HFFc6 (cell line): Measurements from ENCODE around the gene MFAP3. TPM values are rescaled to one million over a fixed set of nuclear protein-coding genes. Genes with fewer than 3 reads are reported as not detected.

Experiments used
- DNase-seq: peaks from one replicate; pipeline ENCODE4 v3.0.0-alpha.2; 2018
- H3K27ac Mint-ChIP-seq: 2 replicates; pipeline ENCODE4 v1.8.0; 2020; ENCODE audit warnings: mild to moderate bottlenecking, mixed read lengths
- H3K27me3 Mint-ChIP-seq: 2 replicates; pipeline ENCODE4 v1.8.0; 2021; ENCODE audit warnings: mild to moderate bottlenecking, moderate library complexity, mixed read lengths; ENCODE audit not compliant: insufficient read depth
- H3K36me3 Mint-ChIP-seq: 2 replicates; pipeline ENCODE4 v1.8.0; 2021; ENCODE audit warnings: low read depth, mixed read lengths
- H3K4me1 Mint-ChIP-seq: 2 replicates; pipeline ENCODE4 v1.8.0; 2020; ENCODE audit warnings: low read depth, mixed read lengths
- H3K4me3 Mint-ChIP-seq: 2 replicates; pipeline ENCODE4 v1.8.0; 2020; ENCODE audit warnings: mild to moderate bottlenecking, moderate library complexity, mixed read lengths
- H3K9me3 Mint-ChIP-seq: 2 replicates; pipeline ENCODE4 v1.8.0; 2020; ENCODE audit warnings: mild to moderate bottlenecking, mixed read lengths
- total RNA-seq, 6 experiments: library from RNA; stranded (reverse); fragmentation: NEBNext Ultra II Directional; extraction: Animal tissue kit (Norgen Biotek cat#: 25700); gene quantifications; 2 replicates in 1 of 6; 3 replicates in 5 of 6; pipeline ENCODE4 v1.2.3, GENCODE V29; 2021
- TF ChIP-seq, protein P1 (sequence below): fragments of 200-600 bp; sonication (generic); IDR thresholded peaks from 2 replicates; pipeline ENCODE4 v1.5.0; 2021; ENCODE audit warnings: antibody characterized with exemption, mild to moderate bottlenecking

Gene MFAP3
- total RNA-seq, 6 experiments from 2014 or later: 23.5 to 30.1 (median 27.3) TPM

DNA sequence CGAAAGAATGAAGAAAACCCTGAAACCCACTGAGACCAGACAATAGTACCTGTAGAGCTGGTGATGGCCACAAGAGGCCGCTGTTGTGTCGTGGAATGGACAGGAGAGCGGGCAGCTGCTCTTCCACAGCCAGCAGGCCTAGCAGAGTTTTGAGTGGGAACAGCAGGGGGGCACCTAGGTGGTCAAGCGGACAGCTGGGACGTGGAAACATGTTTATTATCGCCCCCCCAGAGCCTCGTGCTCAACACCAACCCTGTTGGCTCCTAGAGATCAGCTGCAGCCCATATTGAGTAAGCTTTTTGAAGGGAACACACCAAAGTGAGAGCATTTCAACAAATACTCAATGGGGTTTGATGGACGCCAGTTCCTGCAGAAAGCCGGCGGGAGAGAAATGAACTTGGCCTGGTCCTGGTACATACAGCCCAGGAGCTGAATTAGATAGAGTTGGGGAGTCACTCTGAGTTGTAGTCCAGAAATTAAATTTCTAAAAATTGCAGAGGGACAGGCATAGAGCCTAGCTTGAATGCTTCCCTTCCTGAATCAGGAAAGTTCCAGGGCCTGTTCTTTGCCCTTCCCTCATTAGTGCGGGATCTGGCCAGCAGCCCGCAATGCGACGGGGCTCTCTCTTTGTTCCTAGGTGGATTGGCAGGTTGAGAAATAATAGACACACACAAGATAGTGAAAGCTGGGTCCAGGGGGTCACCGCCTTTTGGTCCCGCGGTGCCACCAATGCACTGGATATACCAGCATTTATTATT lies 33.8 kb downstream of the MFAP3 start:
- Mint-ChIP-seq H3K36me3 (no peaks in the 10 kb centered on the region), H3K27ac (no peak overlapping the region), H3K9me3 (no peaks in the 10 kb centered on the region), H3K27me3 (peaks cover 10% of the 10 kb centered on the region), H3K4me1 (peaks cover 20% of the 10 kb centered on the region), H3K4me3 (peak overlapping the region; percentile 76)
- TF ChIP-seq, protein P1, sequence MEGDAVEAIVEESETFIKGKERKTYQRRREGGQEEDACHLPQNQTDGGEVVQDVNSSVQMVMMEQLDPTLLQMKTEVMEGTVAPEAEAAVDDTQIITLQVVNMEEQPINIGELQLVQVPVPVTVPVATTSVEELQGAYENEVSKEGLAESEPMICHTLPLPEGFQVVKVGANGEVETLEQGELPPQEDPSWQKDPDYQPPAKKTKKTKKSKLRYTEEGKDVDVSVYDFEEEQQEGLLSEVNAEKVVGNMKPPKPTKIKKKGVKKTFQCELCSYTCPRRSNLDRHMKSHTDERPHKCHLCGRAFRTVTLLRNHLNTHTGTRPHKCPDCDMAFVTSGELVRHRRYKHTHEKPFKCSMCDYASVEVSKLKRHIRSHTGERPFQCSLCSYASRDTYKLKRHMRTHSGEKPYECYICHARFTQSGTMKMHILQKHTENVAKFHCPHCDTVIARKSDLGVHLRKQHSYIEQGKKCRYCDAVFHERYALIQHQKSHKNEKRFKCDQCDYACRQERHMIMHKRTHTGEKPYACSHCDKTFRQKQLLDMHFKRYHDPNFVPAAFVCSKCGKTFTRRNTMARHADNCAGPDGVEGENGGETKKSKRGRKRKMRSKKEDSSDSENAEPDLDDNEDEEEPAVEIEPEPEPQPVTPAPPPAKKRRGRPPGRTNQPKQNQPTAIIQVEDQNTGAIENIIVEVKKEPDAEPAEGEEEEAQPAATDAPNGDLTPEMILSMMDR: peak; percentile 99
- peak; percentile 51 for DNase-seq

- Mint-ChIP-seq H3K9me3 (no peaks in the 10 kb centered on the region), H3K36me3 (no peaks in the 10 kb centered on the region), H3K4me1 (peaks cover 26% of the 10 kb centered on the region), H3K27me3 (peaks cover 6% of the 10 kb centered on the region), H3K27ac (no peak overlapping the region), H3K4me3 (no peak overlapping the region)
- TF ChIP-seq, protein P1: no peak
- no peak for DNase-seq
Observed at GRCh38 chr5:154076240-154076922, 37.6 kb downstream of the MFAP3 start.

- H3K27ac Mint-ChIP-seq: no peak overlapping the region
- peaks cover 14% of the 10 kb centered on the region; the same call in 1 of the 2 replicates for H3K4me1 Mint-ChIP-seq
- no peaks in the 10 kb centered on the region for H3K36me3 Mint-ChIP-seq
- TF ChIP-seq, protein P1: no peak
- DNase-seq: no peak
- H3K4me3 Mint-ChIP-seq: no peak overlapping the region
- peaks cover 11% of the 10 kb centered on the region for H3K27me3 Mint-ChIP-seq
- no peaks in the 10 kb centered on the region for H3K9me3 Mint-ChIP-seq
Observed at GRCh38 chr5:154077696-154078095, 38.9 kb downstream of the MFAP3 start.

DNA sequence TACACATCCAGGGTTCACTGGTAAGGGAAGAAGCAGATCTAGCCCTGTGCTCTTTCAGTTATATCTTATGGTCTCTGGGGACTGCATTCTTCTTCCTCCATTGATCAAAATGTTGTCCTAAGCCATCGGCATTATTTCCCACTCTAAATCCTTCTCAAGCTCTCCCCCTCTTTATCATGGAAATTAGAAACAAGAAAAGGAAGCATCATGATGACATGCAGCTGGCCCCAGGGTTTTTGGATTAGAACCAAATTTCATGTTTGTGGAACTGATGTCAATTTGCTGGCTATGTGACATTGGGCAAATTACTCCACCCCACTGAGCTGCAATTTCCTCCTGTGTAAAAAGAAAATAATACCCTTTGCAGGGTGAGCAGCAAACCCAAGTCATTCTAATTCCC lies 39.5 kb downstream of the MFAP3 start:
- no peaks in the 10 kb centered on the region for H3K36me3 Mint-ChIP-seq
- H3K4me3 Mint-ChIP-seq: no peak overlapping the region
- no peaks in the 10 kb centered on the region for H3K9me3 Mint-ChIP-seq
- DNase-seq: no peak
- H3K4me1 Mint-ChIP-seq: peaks cover 14% of the 10 kb centered on the region; the same call in 1 of the 2 replicates
- TF ChIP-seq, protein P1: no peak
- no peak overlapping the region for H3K27ac Mint-ChIP-seq
- peaks cover 11% of the 10 kb centered on the region for H3K27me3 Mint-ChIP-seq

DNA sequence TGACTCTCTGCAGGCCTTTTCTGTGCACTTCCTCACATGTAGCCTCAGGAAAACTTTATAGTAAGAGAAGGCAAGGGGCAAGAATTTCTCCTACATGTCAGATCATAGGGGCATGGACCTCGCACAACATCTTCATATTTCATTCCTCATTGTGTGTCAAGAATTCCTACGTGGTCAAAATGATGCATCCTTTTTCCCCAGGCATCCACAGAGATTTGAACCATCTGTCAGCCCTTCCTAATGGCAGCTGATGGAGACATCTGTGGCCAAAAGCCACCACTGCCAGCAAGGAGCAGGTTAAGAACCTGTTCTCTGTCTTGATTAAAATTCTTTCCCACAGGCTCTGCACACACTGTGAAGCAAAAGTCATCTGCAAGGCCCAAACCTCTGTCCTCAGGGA lies 42.5 kb downstream of the MFAP3 start:
- H3K4me3 Mint-ChIP-seq: no peak overlapping the region
- peaks cover 14% of the 10 kb centered on the region; the same call in 1 of the 2 replicates for H3K4me1 Mint-ChIP-seq
- no peak overlapping the region for H3K27ac Mint-ChIP-seq
- TF ChIP-seq, protein P1: no peak
- H3K9me3 Mint-ChIP-seq: no peaks in the 10 kb centered on the region
- no peaks in the 10 kb centered on the region for H3K36me3 Mint-ChIP-seq
- H3K27me3 Mint-ChIP-seq: peaks cover 19% of the 10 kb centered on the region
- no peak for DNase-seq
